Nasal cavity respiratory epithelium epithelial cell of viscerocranial mucosa (primary cell): ENCODE results near the gene MAP3K19. TPM values are rescaled to one million over a fixed set of nuclear protein-coding genes. Genes with fewer than 3 reads are reported as not detected.

Experiments used
- total RNA-seq: library from RNA; depleted of rRNA; stranded (reverse); fragments of >200 nt; gene quantifications from 2 replicates; pipeline ENCODE4 v1.2.3, GENCODE V29; 2014

The MAP3K19 gene, protein sequence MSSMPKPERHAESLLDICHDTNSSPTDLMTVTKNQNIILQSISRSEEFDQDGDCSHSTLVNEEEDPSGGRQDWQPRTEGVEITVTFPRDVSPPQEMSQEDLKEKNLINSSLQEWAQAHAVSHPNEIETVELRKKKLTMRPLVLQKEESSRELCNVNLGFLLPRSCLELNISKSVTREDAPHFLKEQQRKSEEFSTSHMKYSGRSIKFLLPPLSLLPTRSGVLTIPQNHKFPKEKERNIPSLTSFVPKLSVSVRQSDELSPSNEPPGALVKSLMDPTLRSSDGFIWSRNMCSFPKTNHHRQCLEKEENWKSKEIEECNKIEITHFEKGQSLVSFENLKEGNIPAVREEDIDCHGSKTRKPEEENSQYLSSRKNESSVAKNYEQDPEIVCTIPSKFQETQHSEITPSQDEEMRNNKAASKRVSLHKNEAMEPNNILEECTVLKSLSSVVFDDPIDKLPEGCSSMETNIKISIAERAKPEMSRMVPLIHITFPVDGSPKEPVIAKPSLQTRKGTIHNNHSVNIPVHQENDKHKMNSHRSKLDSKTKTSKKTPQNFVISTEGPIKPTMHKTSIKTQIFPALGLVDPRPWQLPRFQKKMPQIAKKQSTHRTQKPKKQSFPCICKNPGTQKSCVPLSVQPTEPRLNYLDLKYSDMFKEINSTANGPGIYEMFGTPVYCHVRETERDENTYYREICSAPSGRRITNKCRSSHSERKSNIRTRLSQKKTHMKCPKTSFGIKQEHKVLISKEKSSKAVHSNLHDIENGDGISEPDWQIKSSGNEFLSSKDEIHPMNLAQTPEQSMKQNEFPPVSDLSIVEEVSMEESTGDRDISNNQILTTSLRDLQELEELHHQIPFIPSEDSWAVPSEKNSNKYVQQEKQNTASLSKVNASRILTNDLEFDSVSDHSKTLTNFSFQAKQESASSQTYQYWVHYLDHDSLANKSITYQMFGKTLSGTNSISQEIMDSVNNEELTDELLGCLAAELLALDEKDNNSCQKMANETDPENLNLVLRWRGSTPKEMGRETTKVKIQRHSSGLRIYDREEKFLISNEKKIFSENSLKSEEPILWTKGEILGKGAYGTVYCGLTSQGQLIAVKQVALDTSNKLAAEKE (N-terminal part only)
- total RNA-seq = not detected in 2 replicates

DNA sequence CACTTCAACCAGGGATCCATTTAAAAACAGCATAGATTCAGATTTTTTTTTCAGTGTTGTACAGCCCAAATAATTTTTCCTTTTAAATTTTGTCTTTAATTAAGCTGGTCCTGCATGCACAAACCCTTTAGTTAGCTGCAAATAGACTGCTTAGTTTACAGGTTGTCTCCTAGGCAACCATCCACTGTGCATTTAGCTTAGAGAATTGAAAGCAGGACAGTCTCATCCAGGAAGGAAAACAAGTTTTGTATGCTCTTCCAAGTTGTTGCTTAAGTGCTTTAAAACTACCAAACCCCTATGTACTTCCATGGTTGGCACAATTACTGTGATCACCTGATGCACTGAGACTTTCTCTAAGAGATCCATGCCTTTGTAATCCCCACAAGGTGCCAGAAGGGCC lies at the start of gene MAP3K19:
MAP3K19 (minus strand) TSS at position 148 of the 400 bp plus-strand sequence. CDS start 22,800 bp downstream, outside the sequence.

DNA sequence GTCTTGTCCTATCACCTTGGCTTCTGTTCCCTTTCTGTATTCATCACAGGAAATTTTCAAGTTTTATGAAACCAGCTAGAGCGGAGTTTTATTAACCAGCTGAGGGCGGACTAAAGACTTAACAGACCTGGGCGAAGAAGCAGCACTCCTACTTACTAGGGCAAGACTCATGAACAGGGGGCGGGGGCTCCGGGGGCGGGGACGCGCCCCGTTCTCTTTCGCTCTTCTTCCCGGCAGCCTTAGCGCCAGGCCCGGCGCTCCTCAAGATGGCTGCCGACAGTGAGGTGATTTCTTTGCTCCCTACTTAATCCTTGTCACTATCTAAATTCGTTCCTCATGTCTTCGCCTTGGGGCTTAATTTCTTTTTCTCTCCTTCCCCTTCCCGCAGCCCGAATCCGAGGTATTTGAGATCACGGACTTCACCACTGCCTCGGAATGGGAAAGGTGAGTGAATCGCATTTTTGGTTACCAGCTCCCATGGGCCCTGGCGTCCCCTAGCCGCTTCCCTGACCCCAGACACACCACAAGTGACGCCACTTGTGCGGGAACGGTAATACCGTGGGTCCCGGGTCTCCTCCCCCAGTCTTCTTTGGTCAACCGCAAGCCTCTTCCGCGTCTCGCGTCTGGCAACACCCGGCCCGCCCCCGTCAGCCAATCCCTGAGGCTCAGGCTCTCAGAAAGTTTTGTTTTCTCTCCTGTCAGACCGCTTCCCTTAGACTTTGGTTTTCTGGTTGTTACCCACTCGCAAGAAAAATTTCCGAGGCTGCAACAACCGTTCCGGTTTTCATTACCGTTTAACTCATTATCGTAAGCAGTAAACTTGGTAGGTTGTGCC lies 5.0 kb upstream of the MAP3K19 start, which contains the start of gene RAB3GAP1:
RAB3GAP1 (plus strand) TSS at position 251 of the 835 bp plus-strand sequence; CDS start at position 267, 16 bp downstream.

DNA sequence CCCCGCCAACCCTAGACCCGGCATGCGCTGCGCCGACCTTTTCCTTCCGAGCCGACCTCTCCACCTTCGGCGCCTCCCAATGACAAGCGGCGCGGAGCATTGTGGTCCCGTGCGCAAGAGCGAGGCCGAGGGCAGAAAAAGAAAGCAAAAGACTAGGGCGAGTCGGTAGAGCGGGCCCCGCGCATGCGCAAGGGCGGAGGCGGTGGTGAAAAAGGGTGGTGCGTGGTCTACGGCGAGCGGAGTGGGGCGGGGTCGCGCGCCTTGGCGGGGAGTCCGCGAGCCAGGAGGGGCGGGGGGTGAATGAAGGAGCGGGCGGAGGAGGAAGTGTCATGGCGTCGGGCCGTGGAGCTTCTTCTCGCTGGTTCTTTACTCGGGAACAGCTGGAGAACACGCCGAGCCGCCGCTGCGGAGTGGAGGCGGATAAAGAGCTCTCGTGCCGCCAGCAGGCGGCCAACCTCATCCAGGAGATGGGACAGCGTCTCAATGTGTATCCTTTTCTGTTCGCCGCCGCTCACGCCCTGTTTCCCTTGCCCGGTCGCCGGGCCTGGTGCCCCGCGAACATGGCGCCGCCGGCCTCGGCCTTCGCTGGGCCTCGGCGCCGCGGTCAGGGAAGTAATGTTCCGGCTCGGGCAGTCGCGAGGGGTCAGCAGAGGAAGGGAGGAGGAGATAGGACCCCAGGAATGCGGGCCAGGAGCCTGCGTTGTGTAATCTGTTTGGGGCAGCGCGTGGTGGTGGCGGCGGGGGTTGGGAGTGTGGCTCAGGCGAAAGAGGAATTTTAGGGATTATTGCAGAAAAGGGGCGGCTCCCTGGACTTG lies 128.5 kb downstream of the MAP3K19 start, which contains the start of gene CCNT2:
CCNT2 (plus strand) TSS at position 297 of the 815 bp plus-strand sequence; CDS start at position 330, 33 bp downstream.

Other genes starting within 250 kb of the MAP3K19 start
- not detected in 2 replicates for gene ACMSD, start 208.8 kb downstream of the MAP3K19 start, total RNA-seq
- 27.3 and 43.1 TPM in 2 replicates for gene CCNT2, start 128.6 kb downstream of the MAP3K19 start, total RNA-seq
- 136 and 144 TPM in 2 replicates for gene RAB3GAP1, start 4.8 kb upstream of the MAP3K19 start, total RNA-seq